ENCODE measurements around the gene SLC29A1. TPM values are rescaled to one million over a fixed set of nuclear protein-coding genes. Genes with fewer than 3 reads are reported as not detected.
A peak's percentile ranks its signal among the peaks of the same experiment; 100 is the strongest.

SLC29A1 gene
- total RNA-seq, 2 donors from 2014 or later, result 17.0 to 19.1 TPM

DNA sequence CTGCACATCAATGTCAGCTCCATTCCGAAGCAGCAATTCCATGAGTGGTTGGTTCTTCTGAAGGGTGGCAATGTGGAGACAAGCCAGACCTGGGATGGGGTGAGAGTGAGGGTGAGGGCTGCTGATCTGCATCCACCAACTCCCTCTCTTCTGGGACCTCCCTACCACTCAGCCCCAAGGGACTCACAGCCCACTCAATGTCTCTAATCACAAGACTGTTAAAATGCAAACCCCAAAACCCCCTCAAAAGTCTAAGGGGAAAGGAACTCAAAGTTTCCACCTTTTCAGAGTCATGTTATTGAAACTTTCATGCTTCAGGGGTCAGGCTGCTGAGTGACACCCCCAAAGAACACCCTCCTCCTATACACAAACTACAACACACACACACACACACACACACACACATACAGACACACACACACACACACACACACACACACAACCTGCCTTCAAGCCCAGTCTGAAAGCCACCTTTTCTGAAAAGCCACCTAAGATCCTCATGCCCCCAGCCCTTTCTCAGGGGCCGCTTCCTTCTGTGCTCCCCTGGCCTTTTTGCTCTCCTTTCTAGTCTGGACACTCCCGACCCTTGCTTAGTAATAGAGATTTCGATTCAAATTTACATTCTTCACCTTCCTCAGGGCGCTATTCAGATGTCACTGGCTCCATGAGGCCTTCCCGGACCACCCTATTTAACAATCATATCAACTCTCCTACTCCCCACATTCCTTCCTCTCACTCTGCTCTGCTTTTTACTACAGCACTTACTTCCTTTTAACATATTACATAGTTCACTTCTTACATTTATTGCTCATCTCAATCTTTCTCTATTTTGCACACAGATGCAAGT lies 37.3 kb downstream of the SLC29A1 start:
- Histone ChIP-seq H3K4me1 (peaks cover 18% of the 10 kb centered on the region), H3K9me3 (no peaks in the 10 kb centered on the region), H3K36me3 (peaks cover 8% of the 10 kb centered on the region), H3K27ac (no peak overlapping the region), H3K4me3 (no peak overlapping the region), H3K27me3 (no peaks in the 10 kb centered on the region), H3K9ac (ENCODE audit: low read depth in 2 of 2, low read length in 2 of 2) (no peak overlapping the region)
- intact Hi-C loops (cut with DNase I), result no loop called here
- DNase-seq, result no peak
- TF ChIP-seq, protein P1, sequence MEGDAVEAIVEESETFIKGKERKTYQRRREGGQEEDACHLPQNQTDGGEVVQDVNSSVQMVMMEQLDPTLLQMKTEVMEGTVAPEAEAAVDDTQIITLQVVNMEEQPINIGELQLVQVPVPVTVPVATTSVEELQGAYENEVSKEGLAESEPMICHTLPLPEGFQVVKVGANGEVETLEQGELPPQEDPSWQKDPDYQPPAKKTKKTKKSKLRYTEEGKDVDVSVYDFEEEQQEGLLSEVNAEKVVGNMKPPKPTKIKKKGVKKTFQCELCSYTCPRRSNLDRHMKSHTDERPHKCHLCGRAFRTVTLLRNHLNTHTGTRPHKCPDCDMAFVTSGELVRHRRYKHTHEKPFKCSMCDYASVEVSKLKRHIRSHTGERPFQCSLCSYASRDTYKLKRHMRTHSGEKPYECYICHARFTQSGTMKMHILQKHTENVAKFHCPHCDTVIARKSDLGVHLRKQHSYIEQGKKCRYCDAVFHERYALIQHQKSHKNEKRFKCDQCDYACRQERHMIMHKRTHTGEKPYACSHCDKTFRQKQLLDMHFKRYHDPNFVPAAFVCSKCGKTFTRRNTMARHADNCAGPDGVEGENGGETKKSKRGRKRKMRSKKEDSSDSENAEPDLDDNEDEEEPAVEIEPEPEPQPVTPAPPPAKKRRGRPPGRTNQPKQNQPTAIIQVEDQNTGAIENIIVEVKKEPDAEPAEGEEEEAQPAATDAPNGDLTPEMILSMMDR (IDR thresholded peaks at IDR 0.05), result no peak

DNA sequence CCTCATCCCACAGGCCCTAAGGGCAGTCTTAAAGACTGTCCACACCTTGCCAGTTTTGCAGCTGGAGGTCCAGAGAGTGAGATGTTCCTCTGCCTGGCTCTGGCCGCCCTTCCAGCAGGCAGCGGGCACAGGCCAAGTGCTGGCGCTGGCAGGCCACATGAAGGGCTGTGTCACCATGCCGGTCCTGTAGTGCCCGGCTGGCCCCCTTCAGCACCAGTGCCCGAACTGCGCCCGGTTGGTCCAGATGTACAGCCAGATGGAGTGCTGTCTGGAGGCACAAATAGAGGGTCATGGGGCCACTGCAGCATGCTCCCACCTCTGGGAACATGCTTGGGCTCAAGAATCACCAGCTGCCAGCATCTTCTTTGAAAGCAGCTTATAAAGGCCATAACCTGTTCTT lies 38.2 kb downstream of the SLC29A1 start:
- no peak for DNase-seq
- Histone ChIP-seq H3K4me3 (no peak overlapping the region), H3K4me1 (peaks cover 13% of the 10 kb centered on the region), H3K9ac (ENCODE audit: low read depth in 2 of 2, low read length in 2 of 2) (no peak overlapping the region), H3K36me3 (peaks cover 8% of the 10 kb centered on the region), H3K27me3 (no peaks in the 10 kb centered on the region), H3K9me3 (no peaks in the 10 kb centered on the region), H3K27ac (no peak overlapping the region)
- intact Hi-C loops (cut with DNase I), result no loop called here
- TF ChIP-seq, protein P1 (IDR thresholded peaks at IDR 0.05), result no peak

DNA sequence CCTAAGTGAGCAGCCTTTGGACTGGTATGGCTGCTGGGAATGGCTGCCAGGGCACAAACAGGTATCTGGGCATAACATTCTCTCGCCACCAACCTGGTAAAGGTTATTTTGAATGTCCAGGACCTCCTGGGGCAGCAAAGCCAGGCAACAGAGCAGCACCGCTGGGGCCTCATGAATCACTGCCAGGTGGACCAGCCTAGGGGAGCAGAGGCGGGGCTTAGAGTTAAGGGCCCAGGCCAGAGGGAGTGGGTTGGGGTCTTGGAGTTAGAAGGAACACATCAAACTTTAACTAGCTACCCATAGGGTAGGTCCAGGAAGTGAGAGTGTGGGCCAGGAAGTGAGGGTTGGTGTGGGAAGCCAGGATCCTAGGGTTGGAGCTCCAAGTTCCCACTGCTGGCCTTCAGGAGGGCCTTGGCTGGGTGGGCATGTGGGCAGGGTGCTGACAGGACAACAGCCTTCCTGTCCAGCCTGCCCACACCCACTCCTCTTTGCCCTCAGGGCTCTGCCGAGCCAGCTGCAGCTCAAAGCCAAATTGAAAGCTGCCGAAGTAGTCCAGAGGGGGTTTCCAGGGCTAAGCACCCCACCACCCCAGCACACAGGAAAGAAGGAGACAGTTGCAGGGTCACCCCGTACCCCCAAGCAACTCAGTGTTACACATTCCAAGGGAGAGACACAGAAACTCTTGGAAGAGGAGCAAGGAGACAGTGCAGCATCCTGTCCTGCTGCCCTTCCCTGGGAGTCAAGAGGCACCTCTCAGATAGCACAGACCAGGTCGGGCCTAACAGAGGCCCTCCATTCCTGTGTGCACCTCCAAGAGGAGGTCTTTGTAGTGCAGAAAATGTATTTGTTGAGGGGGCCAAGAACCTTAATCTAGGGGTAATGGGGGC lies 39.3 kb downstream of the SLC29A1 start:
- TF ChIP-seq, protein P1 (IDR thresholded peaks at IDR 0.05), result no peak
- Histone ChIP-seq H3K4me3 (peak overlapping the region; percentile 92), H3K9me3 (no peaks in the 10 kb centered on the region), H3K4me1 (peaks cover 10% of the 10 kb centered on the region), H3K36me3 (peaks cover 8% of the 10 kb centered on the region), H3K9ac (ENCODE audit: low read depth in 2 of 2, low read length in 2 of 2) (peak overlapping the region; percentile 89 to 95), H3K27ac (no peak overlapping the region), H3K27me3 (no peaks in the 10 kb centered on the region)
- DNase-seq, result no peak
- intact Hi-C loops (cut with DNase I), result no loop called here

DNA sequence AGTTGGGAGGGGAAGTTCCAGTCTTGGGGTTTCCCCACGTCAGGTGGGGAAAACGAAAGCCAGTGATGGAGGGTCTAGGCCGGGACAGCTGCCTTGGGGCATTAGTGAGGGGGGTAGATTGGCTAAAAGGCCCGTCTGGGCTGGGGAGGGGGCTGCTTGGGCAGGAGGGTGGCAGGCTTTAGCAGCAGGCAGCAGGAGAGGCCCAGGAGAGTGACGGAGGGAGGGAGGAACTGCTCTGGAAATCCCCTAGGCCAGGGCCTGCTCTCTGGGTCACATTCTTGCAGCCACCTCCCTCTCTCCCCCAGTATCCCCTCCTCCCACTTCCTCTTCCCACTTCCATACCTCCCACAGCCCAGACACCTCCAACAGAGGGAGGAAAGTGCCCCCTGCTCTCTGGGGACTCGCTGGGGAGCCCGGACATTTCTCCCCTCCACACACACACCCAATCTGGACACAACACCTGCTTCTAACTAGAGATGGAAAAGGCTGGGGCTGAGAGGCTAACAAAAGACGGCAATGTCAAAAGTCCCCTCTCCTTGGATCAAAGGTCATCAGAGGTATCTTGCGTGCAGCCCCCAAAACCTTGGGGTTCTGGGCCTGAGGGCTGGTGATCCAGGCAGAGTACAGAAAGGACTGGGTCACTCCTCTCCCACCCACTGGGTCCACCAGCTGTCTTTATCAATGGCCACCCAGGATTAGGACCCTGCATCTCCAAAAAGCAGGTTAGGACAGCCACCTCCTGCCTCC lies 40.1 kb downstream of the SLC29A1 start:
- Histone ChIP-seq H3K36me3 (peaks cover 8% of the 10 kb centered on the region), H3K9ac (ENCODE audit: low read depth in 2 of 2, low read length in 2 of 2) (peak overlapping the region; percentile 89 to 95), H3K4me3 (peak overlapping the region; percentile 92), H3K27ac (peak overlapping the region; percentile 85), H3K4me1 (peaks cover 10% of the 10 kb centered on the region), H3K9me3 (no peaks in the 10 kb centered on the region), H3K27me3 (no peaks in the 10 kb centered on the region)
- TF ChIP-seq, protein P1 (IDR thresholded peaks at IDR 0.05), result no peak
- intact Hi-C loops (cut with DNase I), result no loop called here
- DNase-seq, result peak; percentile 56
